Fibroblast of pulmonary artery (primary cell): ENCODE results near the gene INPP4B.

Experiments
- DNase-seq: peaks from one replicate; pipeline ENCODE4 v3.0.0-alpha.2; 2010; ENCODE audit warnings: low read depth
- H3K4me3 ChIP-seq: replicated peaks from 2 replicates; pipeline ENCODE4 v1.5.1; 2011; ENCODE audit warnings: low read depth, mild to moderate bottlenecking, control low read depth, low read length, moderate library complexity
- CTCF ChIP-seq: IDR thresholded peaks from 2 replicates; pipeline ENCODE4 v1.5.1; 2011; ENCODE audit warnings: mild to moderate bottlenecking, control low read depth, low read length, inconsistent platforms; ENCODE audit errors: missing control alignments

INPP4B gene

DNA sequence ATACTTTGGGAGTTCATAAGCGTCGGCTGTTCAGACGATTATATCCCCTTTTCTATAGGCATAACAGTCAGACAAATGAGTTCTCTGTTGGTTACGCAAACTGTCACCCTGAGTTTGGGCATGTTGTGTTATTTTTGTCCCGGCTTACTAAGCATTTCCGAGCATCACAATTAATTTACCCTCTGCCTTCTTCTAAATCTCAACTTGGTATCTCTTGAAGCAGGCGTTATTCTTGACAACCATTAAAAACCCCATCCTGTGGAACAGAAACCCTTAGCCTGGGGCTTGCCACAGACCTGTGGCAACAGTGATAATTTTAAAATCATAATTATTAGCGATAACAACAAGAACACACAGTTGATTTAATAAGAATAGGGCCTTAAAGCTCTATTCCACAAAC, 558.7 kb downstream of the INPP4B start:
- DNase-seq = no peak
- no peak overlapping the region for H3K4me3 ChIP-seq
- no peak for TF ChIP-seq CTCF

- no peak overlapping the region for H3K4me3 ChIP-seq
- TF ChIP-seq CTCF = no peak
- no peak for DNase-seq
Measured at GRCh38 chr4:142285222-142285583, 560.9 kb downstream of the INPP4B start.

- DNase-seq = no peak
- no peak for TF ChIP-seq CTCF
- no peak overlapping the region for H3K4me3 ChIP-seq
Measured at GRCh38 chr4:142284402-142285221, 561.5 kb downstream of the INPP4B start.

GRCh38 chr4:142282870-142283431, 563.1 kb downstream of the INPP4B start:
- no peak for DNase-seq
- H3K4me3 ChIP-seq = no peak overlapping the region
- TF ChIP-seq CTCF = peak; percentile 51

DNA sequence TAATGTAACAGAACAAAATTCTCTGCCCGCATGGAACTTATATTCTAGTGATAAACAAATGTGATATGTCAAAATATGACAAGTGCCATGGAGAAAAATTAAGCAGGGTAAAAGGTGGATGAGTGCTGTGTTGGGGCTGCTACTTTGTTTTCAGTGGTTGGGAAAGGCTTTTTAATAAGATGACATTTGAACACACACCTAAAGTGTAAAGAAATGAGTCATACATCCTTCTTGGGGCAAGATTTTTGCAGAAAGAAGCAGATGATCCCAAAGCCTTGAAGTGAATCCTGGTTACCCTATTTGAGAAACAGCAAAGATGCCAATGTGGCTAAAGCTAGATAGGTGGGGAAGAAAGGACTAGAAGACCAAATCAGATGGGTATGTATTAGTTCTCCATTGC, 564.1 kb downstream of the INPP4B start:
- H3K4me3 ChIP-seq = no peak overlapping the region
- DNase-seq = no peak
- TF ChIP-seq CTCF = no peak

GRCh38 chr4:142278663-142279062, 567.4 kb downstream of the INPP4B start:
- H3K4me3 ChIP-seq = no peak overlapping the region
- TF ChIP-seq CTCF = no peak
- DNase-seq = no peak

- no peak for TF ChIP-seq CTCF
- DNase-seq = no peak
- H3K4me3 ChIP-seq = no peak overlapping the region
Measured at GRCh38 chr4:142278171-142278570, 567.9 kb downstream of the INPP4B start.
